ENCODE measurements around the gene FADS1. TPM values are rescaled to one million over a fixed set of nuclear protein-coding genes. Genes with fewer than 3 reads are reported as not detected.
A peak's percentile ranks its signal among the peaks of the same experiment; 100 is the strongest.

Gene FADS1
- total RNA-seq, 6 donors from 2014 or later: 38.8 to 63.7 (median 53.2) TPM

DNA sequence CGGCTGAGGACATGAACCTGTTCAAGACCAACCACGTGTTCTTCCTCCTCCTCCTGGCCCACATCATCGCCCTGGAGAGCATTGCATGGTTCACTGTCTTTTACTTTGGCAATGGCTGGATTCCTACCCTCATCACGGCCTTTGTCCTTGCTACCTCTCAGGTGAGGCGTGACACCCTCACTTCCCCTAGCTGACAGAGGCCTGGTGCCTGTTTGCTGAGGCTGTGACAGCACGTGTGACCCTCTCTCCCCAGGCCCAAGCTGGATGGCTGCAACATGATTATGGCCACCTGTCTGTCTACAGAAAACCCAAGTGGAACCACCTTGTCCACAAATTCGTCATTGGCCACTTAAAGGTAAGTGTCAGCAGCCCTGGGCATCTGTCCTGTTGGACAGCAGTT lies 23.6 kb upstream of the FADS1 start:
- 93 to 95% methylated on average over 6 to 7 of the region's 7 CpGs for WGBS, 2 donors

GRCh38 chr11:61839742-61840141 lies 22.9 kb upstream of the FADS1 start:
- H3K4me3 ChIP-seq: no peak overlapping the region
- ATAC-seq (ENCODE audit: low FRiP score in 2 of 2) (no peak), DNase-seq (no peak)
- no peak for TF ChIP-seq EP300 (IDR thresholded peaks at IDR 0.05)
- TF ChIP-seq POLR2A (IDR thresholded peaks at IDR 0.05): no peak
- TF ChIP-seq CTCF (IDR thresholded peaks at IDR 0.05): no peak
- no peak for TF ChIP-seq POLR2AphosphoS5 (IDR thresholded peaks at IDR 0.05)
- no peaks in the 10 kb centered on the region for H3K27me3 ChIP-seq
- H3K36me3 ChIP-seq: peaks cover 0 to 47% (median 30%) of the 10 kb centered on the region in 4 donors
- peaks cover 6 to 9% (median 9%) of the 10 kb centered on the region in 4 donors for H3K4me1 ChIP-seq
- no peaks in the 10 kb centered on the region for H3K9me3 ChIP-seq
- 95 to 98% methylated on average over 2 of the region's 2 CpGs for WGBS, 2 donors
- H3K27ac ChIP-seq: no peak overlapping the region

More for the DNA sequence above, 23.6 kb upstream of the FADS1 start:
- no peak for TF ChIP-seq POLR2A (IDR thresholded peaks at IDR 0.05)
- no peak for TF ChIP-seq EP300 (IDR thresholded peaks at IDR 0.05)
- Histone ChIP-seq H3K27ac (no peak overlapping the region), H3K9me3 (no peaks in the 10 kb centered on the region), H3K4me1 (peaks cover 0 to 3% (median 3%) of the 10 kb centered on the region in 4 donors), H3K27me3 (no peaks in the 10 kb centered on the region), H3K36me3 (peaks cover 0 to 50% (median 30%) of the 10 kb centered on the region in 4 donors), H3K4me3 (no peak overlapping the region)
- ATAC-seq (ENCODE audit: low FRiP score in 2 of 2): no peak
- DNase-seq: no peak

DNA sequence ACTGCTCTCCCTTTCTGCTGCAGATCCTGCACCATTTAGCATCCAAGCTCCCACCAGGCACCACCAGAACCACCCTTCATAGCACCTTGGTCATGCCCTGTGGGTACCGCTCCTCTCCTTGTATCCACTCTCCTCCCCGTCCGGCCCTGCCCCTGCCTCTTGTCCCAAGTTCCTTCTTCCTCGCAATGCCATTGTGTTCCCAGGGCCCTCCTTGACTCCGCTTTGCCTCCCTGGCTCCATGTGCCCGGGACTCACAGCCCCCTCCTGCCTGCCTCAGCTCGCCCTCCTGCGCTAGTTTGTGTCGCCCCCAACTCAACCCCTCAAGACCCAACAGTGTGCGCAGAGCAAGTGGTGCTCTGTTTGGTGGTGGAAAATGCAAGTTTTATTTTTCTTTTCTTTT lies 22.1 kb upstream of the FADS1 start:
- Histone ChIP-seq H3K27me3 (no peaks in the 10 kb centered on the region), H3K36me3 (peaks cover 0 to 44% (median 28%) of the 10 kb centered on the region in 4 donors), H3K4me1 (peaks cover 14 to 17% (median 17%) of the 10 kb centered on the region in 4 donors), H3K9me3 (no peaks in the 10 kb centered on the region), H3K4me3 (no peak overlapping the region), H3K27ac (no peak overlapping the region)
- peak in 1 of 2 donors; percentile 43 for DNase-seq
- ATAC-seq (ENCODE audit: low FRiP score in 2 of 2): no peak
- WGBS, 2 donors: 89 to 93% methylated on average over 10 of the region's 10 CpGs
- no peak for TF ChIP-seq CTCF (IDR thresholded peaks at IDR 0.05)
- no peak for TF ChIP-seq POLR2A (IDR thresholded peaks at IDR 0.05)
- no peak for TF ChIP-seq EP300 (IDR thresholded peaks at IDR 0.05)
- TF ChIP-seq POLR2AphosphoS5 (IDR thresholded peaks at IDR 0.05): no peak

DNA sequence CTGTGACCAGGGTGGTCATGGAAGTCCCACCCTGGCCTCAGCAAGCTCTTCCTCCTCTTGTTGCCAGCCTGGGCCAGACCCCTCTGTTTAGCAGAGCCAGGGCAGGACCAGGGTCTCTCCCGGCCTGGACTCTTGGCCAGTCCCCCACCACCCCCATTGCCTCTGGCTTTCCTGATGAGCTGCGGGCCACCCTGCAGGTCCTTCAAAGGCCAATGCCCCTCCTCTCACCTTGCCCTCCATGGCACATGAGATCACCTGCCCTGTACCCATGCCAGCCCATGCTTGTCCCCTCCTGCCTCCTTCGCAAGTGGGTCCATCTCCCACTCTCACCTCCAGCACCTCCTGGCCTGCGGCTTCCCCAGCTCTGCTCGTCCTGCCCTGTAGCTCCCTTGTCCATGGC lies 21.7 kb upstream of the FADS1 start:
- TF ChIP-seq POLR2AphosphoS5 (IDR thresholded peaks at IDR 0.05) (no peak), EP300 (IDR thresholded peaks at IDR 0.05) (no peak), POLR2A (IDR thresholded peaks at IDR 0.05) (no peak), CTCF (IDR thresholded peaks at IDR 0.05) (no peak)
- DNase-seq: peak in 1 of 2 donors; percentile 32
- 95 to 98% methylated on average over 5 of the region's 5 CpGs for WGBS, 2 donors

GRCh38 chr11:61837411-61838005 lies 20.7 kb upstream of the FADS1 start:
- H3K36me3 ChIP-seq: peaks cover 0 to 30% (median 26%) of the 10 kb centered on the region in 4 donors
- no peak for ATAC-seq (ENCODE audit: low FRiP score in 2 of 2)
- no peaks in the 10 kb centered on the region for H3K9me3 ChIP-seq
- H3K27me3 ChIP-seq: no peaks in the 10 kb centered on the region
- 93 to 96% methylated on average over 8 to 15 of the region's 15 CpGs for WGBS, 2 donors
- no peak overlapping the region for H3K4me3 ChIP-seq
- no peak overlapping the region for H3K27ac ChIP-seq
- peaks cover 16 to 18% (median 17%) of the 10 kb centered on the region in 4 donors for H3K4me1 ChIP-seq
- TF ChIP-seq POLR2A (IDR thresholded peaks at IDR 0.05): no peak
- TF ChIP-seq EP300 (IDR thresholded peaks at IDR 0.05): no peak
- no peak for TF ChIP-seq POLR2AphosphoS5 (IDR thresholded peaks at IDR 0.05)
- no peak for TF ChIP-seq CTCF (IDR thresholded peaks at IDR 0.05)
- no peak for DNase-seq

More for the DNA sequence above, 21.7 kb upstream of the FADS1 start:
- H3K27me3 ChIP-seq: no peaks in the 10 kb centered on the region
- no peak for ATAC-seq (ENCODE audit: low FRiP score in 2 of 2)
- no peaks in the 10 kb centered on the region for H3K9me3 ChIP-seq
- no peak overlapping the region for H3K27ac ChIP-seq
- no peak overlapping the region for H3K4me3 ChIP-seq
- H3K36me3 ChIP-seq: peaks cover 0 to 40% (median 28%) of the 10 kb centered on the region in 4 donors
- H3K4me1 ChIP-seq: peaks cover 16 to 18% (median 17%) of the 10 kb centered on the region in 4 donors
